Measurements from ENCODE around the gene MACROD1. TPM values are rescaled to one million over a fixed set of nuclear protein-coding genes. Genes with fewer than 3 reads are reported as not detected.

The MACROD1 gene
- total RNA-seq, 1 experiment from 2014 or later = 36.9 TPM

GRCh38 chr11:64015510-64015909 lies 150.4 kb downstream of the MACROD1 start:
- Mint-ChIP-seq H3K4me3 (no peak overlapping the region), H3K27me3 (ENCODE audit: low read depth) (peaks cover 77% of the 10 kb centered on the region), H3K27ac (no peak overlapping the region), H3K4me1 (peaks cover 9% of the 10 kb centered on the region), H3K36me3 (peaks cover 6% of the 10 kb centered on the region), H3K9me3 (peaks cover 9% of the 10 kb centered on the region)
- POLR2A ChIA-PET = no interaction called here
- no peak for DNase-seq (ENCODE audit: low spot score)
- CTCF ChIA-PET = interaction anchor here (1.0 to 3.5 kb wide), 10 partner anchors 8 to 288 kb away, joined by 3 to 17 read pairs (median 6); no protein-coding TSS in a partner anchor
- no peak for TF ChIP-seq ZNF138 (CRISPR knock-in tag; conservative IDR thresholded peaks at IDR 0.05)
- no peak for TF ChIP-seq GRHL2 (CRISPR knock-in tag; IDR thresholded peaks at IDR 0.05; ENCODE audit: insufficient replicate concordance, severe bottlenecking)
- no peak for TF ChIP-seq RORB (CRISPR knock-in tag; IDR thresholded peaks at IDR 0.05)
- no peak for TF ChIP-seq SMAD3 (CRISPR knock-in tag; IDR thresholded peaks at IDR 0.05; ENCODE audit: borderline replicate concordance)
- no peak for TF ChIP-seq ZNF121 (CRISPR knock-in tag; IDR thresholded peaks at IDR 0.05)
- TF ChIP-seq EMX1 (CRISPR knock-in tag; IDR thresholded peaks at IDR 0.05) = no peak
- no peak for TF ChIP-seq FOXJ3 (CRISPR knock-in tag; IDR thresholded peaks at IDR 0.05; ENCODE audit: borderline replicate concordance)
- no peak for TF ChIP-seq ZNF416 (CRISPR knock-in tag; IDR thresholded peaks at IDR 0.05)
- TF ChIP-seq, protein P1, sequence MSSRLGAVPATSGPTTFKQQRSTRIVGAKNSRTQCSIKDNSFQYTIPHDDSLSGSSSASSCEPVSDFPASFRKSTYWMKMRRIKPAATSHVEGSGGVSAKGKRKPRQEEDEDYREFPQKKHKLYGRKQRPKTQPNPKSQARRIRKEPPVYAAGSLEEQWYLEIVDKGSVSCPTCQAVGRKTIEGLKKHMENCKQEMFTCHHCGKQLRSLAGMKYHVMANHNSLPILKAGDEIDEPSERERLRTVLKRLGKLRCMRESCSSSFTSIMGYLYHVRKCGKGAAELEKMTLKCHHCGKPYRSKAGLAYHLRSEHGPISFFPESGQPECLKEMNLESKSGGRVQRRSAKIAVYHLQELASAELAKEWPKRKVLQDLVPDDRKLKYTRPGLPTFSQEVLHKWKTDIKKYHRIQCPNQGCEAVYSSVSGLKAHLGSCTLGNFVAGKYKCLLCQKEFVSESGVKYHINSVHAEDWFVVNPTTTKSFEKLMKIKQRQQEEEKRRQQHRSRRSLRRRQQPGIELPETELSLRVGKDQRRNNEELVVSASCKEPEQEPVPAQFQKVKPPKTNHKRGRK (CRISPR knock-in tag; IDR thresholded peaks at IDR 0.05; ENCODE audit: borderline replicate concordance) = no peak
- no peak for TF ChIP-seq SOX15 (CRISPR knock-in tag; IDR thresholded peaks at IDR 0.05)
- no peak for TF ChIP-seq JAZF1 (CRISPR knock-in tag; IDR thresholded peaks at IDR 0.05)
- no peak for TF ChIP-seq ATF3 (CRISPR knock-in tag; conservative IDR thresholded peaks at IDR 0.05)
- ATAC-seq = no peak; the same call in 1 of the 2 replicates

- Mint-ChIP-seq H3K36me3 (peaks cover 8% of the 10 kb centered on the region), H3K27me3 (ENCODE audit: low read depth) (peaks cover 77% of the 10 kb centered on the region), H3K27ac (no peak overlapping the region), H3K4me1 (peaks cover 1% of the 10 kb centered on the region), H3K9me3 (peaks cover 14% of the 10 kb centered on the region), H3K4me3 (no peak overlapping the region)
- POLR2A ChIA-PET = no interaction called here
- DNase-seq (ENCODE audit: low spot score) = no peak
- CTCF ChIA-PET = interaction anchor here (0.9 to 3.5 kb wide), 2 partner anchors 14 to 19 kb away, joined by 3 to 17 read pairs; no protein-coding TSS in a partner anchor
- no peak for ATAC-seq
- TF ChIP-seq JAZF1 (CRISPR knock-in tag; IDR thresholded peaks at IDR 0.05) = no peak
- TF ChIP-seq TEAD4 (CRISPR knock-in tag; IDR thresholded peaks at IDR 0.05) = no peak
- no peak for TF ChIP-seq ZMAT4 (CRISPR knock-in tag; IDR thresholded peaks at IDR 0.05)
- no peak for TF ChIP-seq CDX4 (CRISPR knock-in tag; IDR thresholded peaks at IDR 0.05; ENCODE audit: borderline replicate concordance)
- TF ChIP-seq NR3C1 (CRISPR knock-in tag; conservative IDR thresholded peaks at IDR 0.05; ENCODE audit: low read depth) = no peak
- no peak for TF ChIP-seq RELA (CRISPR knock-in tag; IDR thresholded peaks at IDR 0.05; ENCODE audit: borderline replicate concordance)
- TF ChIP-seq ZNF263 (CRISPR knock-in tag; IDR thresholded peaks at IDR 0.05; ENCODE audit: low read depth) = no peak
- TF ChIP-seq ZBTB21 (CRISPR knock-in tag; IDR thresholded peaks at IDR 0.05; ENCODE audit: borderline replicate concordance) = no peak
These were observed 151.6 kb downstream of the MACROD1 start for GRCh38 chr11:64014356-64014755.

DNA sequence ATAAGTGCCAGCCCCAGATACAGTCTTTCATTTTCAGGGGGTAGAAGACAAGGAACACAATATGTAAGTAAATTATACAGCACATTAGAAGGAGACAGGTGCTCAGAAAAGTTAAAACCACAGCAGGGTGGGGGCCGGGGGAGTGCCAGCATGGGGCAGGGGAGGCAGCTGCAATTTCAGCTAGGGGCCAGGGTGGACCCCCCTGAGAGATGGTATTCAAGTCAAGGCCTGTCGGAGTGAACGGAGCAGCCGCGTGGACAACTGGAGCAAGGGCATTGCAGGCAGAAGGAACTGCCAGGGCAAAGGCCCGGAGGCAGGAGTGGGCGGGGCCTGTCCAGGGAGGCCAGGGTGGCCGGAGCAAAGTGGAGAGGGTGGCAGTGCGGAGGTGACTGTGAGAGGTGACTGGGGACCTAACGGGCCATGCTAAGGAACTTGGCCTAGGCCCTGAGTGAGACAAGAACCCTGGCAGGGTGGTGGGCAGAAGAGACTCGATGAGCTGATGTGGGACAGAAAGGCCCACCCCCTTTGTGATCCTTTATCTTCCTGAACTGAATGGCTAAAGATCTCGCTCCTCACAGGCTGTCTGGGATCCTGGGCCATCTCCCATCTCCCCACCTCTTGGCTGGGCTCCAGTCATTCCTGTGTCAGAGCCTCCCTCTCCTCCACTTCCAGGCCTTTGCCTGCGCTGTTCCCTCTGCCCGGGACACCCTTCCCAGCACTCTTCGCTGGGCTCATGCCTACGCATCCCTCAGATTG lies 152.6 kb downstream of the MACROD1 start:
- Mint-ChIP-seq H3K9me3 (peaks cover 14% of the 10 kb centered on the region), H3K4me3 (no peak overlapping the region), H3K27me3 (ENCODE audit: low read depth) (peaks cover 85% of the 10 kb centered on the region), H3K27ac (no peak overlapping the region), H3K36me3 (peaks cover 8% of the 10 kb centered on the region), H3K4me1 (no peaks in the 10 kb centered on the region)
- DNase-seq (ENCODE audit: low spot score) (no peak), ATAC-seq (no peak)
- ChIA-PET POLR2A (no interaction called here), CTCF (no interaction called here)
- TF ChIP-seq CREM (CRISPR knock-in tag; IDR thresholded peaks at IDR 0.05) (no peak), FOXP1 (CRISPR knock-in tag; IDR thresholded peaks at IDR 0.05; ENCODE audit: borderline replicate concordance) (no peak), PRRX2 (CRISPR knock-in tag; IDR thresholded peaks at IDR 0.05) (no peak), ZNF425 (CRISPR knock-in tag; conservative IDR thresholded peaks at IDR 0.05) (no peak), ZNF396 (CRISPR knock-in tag; IDR thresholded peaks at IDR 0.05; ENCODE audit: borderline replicate concordance) (no peak)
- TF ChIP-seq, protein P2, sequence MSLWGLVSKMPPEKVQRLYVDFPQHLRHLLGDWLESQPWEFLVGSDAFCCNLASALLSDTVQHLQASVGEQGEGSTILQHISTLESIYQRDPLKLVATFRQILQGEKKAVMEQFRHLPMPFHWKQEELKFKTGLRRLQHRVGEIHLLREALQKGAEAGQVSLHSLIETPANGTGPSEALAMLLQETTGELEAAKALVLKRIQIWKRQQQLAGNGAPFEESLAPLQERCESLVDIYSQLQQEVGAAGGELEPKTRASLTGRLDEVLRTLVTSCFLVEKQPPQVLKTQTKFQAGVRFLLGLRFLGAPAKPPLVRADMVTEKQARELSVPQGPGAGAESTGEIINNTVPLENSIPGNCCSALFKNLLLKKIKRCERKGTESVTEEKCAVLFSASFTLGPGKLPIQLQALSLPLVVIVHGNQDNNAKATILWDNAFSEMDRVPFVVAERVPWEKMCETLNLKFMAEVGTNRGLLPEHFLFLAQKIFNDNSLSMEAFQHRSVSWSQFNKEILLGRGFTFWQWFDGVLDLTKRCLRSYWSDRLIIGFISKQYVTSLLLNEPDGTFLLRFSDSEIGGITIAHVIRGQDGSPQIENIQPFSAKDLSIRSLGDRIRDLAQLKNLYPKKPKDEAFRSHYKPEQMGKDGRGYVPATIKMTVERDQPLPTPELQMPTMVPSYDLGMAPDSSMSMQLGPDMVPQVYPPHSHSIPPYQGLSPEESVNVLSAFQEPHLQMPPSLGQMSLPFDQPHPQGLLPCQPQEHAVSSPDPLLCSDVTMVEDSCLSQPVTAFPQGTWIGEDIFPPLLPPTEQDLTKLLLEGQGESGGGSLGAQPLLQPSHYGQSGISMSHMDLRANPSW (CRISPR knock-in tag; conservative IDR thresholded peaks at IDR 0.05; ENCODE audit: low read depth) = no peak

Data from WTC11 (cell line).